Measurements from ENCODE around the gene SPDYE4.
A peak's percentile ranks its signal among the peaks of the same experiment; 100 is the strongest.

SPDYE4 gene

DNA sequence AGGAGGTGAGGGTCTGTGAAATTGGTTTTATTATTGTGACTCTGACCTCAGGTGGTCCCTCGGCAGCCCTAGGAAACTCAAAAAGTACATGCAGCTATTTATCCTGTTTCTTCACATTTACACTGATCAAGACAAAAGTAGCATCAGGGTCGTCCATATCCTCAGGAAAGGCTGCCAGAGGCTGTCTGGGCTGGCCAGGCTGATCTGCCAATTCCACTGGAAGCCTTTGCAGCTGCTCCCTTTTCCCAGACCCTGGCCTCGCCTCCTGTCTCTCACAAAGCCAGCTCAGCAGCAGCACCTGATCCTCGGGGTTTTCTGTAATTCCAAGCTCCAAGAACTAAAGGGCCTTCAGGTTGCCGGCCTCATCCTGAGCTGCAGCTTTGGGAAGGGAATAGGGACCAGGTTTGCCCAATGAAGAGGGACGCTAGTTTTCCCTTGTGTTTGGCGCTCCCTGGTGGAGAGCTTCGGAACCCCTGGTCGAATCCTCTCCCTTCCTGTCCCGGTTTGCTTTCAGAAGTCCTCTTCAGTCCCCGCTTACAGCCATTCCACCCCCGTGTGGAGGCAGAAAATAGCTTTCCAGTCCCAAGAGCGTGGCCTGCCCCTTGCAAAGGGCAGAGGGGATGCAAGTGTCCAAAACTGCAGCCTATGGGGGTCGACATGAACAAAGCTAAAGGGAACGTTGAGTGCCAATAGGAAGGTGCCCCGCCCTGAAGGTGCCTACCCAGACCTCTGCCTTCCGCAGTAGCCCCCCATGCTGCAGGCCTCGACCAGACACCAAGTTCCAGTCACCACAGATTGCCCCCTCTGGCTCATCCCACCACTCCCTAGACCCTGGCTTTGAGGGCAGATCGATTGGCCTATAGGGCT is 27.4 kb upstream of the SPDYE4 start:
- peak; percentile 10 to 30 for DNase-seq (ENCODE audit: extremely low read depth in 1 of 2, low read depth in 1 of 2)

- DNase-seq (ENCODE audit: extremely low read depth in 1 of 2, low read depth in 1 of 2), result no peak
Observed at GRCh38 chr17:8782176-8782575, 23.8 kb upstream of the SPDYE4 start.

DNA sequence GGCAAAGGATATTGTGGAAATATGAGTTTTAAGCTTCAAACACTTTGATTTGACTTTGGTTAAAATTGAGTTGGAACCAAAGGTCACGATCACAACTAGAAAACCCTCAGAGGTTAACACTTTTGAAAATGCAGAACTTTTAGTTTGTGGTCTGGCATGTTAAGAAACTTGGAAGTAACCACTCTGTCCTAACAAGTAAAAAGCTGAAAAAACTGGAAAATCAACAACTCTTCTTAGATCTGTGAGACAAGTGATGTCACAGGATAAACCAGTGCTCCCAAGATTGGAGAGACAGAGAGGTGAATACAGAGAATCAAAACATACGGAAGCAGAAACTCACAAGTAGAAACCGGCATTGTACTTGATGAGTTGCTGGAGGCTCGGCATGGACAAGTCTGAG is 23.4 kb upstream of the SPDYE4 start:
- DNase-seq (ENCODE audit: extremely low read depth in 1 of 2, low read depth in 1 of 2), result no peak

DNA sequence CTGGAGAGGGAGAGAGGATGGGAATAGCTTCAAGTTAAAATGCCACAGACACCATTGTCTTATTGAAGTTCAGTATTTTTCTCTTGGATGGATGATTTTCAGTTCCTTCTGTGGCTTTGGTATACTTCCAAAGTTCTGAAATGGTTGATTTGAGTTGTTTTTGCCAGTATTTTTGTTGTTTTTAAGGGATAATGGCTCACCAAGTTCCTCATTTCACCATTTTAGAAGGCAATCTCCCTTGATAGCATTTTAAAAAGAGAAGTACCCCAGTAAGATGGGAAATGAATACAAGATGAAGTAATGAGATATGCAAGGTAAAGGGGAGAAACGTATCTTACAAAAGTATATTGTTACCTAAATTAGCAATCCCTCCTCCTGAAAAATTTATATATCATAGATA is 18.5 kb upstream of the SPDYE4 start:
- no peak for DNase-seq (ENCODE audit: extremely low read depth in 1 of 2, low read depth in 1 of 2)

DNA sequence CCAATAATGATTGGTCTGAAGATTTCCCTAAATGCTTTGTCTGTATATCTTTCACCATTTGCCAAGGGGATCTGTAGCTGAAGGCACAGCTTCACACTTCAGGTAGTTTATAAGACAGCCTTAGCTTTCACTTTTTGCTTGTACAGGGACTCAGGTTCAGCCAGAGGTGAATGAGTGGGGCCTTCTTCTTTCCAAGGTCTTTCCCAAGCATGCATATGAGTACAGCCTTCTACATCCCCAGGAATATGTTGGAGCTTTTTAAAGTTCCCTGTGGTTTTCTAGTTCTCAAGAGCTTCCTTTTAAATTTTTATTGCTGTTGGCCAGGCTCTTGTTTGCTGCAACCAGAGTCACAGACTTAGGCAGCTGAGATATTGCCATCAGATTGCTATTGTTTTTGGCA is 17.9 kb upstream of the SPDYE4 start:
- no peak for DNase-seq (ENCODE audit: extremely low read depth in 1 of 2, low read depth in 1 of 2)

DNA sequence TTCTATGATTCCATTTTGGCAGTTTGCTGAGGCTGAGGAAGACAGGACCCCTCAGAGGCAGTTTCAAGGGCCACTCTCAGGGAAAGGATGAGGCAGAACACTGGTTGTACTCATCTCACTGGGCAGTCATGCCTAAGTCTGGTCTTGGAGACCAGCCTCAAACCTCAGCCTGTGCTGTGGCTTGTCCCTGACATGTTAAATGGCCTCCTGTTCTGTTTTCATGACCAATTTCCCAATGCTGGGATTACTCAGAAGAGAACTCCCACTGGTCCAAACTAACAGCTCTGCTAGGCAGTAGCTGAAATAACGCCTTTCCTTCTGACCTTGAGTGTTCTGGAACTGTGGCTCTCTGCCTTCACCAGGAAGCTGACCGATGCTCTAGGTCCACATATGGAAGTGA is 8.4 kb upstream of the SPDYE4 start:
- DNase-seq (ENCODE audit: extremely low read depth in 1 of 2, low read depth in 1 of 2), result no peak

DNA sequence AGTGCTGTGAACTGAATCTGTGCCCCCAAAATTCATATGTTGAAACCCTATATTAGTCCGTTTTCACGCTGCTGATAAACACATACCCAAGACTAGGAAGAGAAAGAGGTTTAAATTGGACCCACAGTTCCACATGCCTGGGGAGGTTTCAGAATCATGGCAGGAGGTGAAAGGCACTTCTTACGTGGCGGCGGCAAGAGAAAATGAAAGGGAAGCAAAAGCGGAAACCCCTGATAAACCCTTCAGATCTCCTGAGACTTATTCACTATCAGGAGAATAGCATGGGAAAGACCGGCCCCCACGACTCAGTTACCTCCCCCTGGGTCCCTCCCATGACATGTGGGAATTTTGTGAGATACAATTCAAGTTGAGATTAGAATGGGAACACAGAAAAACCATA is 3.7 kb upstream of the SPDYE4 start:
- no peak for DNase-seq (ENCODE audit: extremely low read depth in 1 of 2, low read depth in 1 of 2)

GRCh38 chr17:8757189-8757588 is 1.2 kb downstream of the SPDYE4 start:
- DNase-seq (ENCODE audit: extremely low read depth in 1 of 2, low read depth in 1 of 2), result no peak

- no peak for DNase-seq (ENCODE audit: extremely low read depth in 1 of 2, low read depth in 1 of 2)
Observed at GRCh38 chr17:8755590-8756255, 2.6 kb downstream of the SPDYE4 start.

- no peak for DNase-seq (ENCODE audit: extremely low read depth in 1 of 2, low read depth in 1 of 2)
Observed at GRCh38 chr17:8754890-8755289, 3.5 kb downstream of the SPDYE4 start.

GRCh38 chr17:8753976-8754440 is 4.3 kb downstream of the SPDYE4 start:
- no peak for DNase-seq (ENCODE audit: extremely low read depth in 1 of 2, low read depth in 1 of 2)

GRCh38 chr17:8753136-8753975 is 5.0 kb downstream of the SPDYE4 start:
- no peak for DNase-seq (ENCODE audit: extremely low read depth in 1 of 2, low read depth in 1 of 2)

DNA sequence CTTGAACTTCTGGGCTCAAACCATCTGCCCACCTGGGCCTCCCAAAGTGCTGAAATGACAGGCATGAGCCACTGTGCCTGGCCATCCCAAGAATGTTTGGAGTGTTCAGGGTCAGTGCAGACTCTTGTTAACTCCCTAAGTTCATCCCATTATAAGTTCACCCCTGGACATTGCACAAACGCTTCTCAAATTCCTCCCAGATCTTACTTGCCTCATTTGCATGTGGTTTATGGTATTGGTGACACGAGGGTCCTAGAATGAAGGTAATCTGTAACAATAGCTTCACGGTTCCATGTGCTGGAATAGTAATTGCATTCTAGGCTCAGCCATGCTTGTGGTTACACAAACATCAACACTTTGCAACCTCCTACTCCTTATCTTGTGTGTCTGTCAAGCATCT is 8.7 kb downstream of the SPDYE4 start:
- DNase-seq (ENCODE audit: extremely low read depth in 1 of 2, low read depth in 1 of 2), result no peak

- no peak for DNase-seq (ENCODE audit: extremely low read depth in 1 of 2, low read depth in 1 of 2)
Observed at GRCh38 chr17:8747742-8748141, 10.6 kb downstream of the SPDYE4 start.

- DNase-seq (ENCODE audit: extremely low read depth in 1 of 2, low read depth in 1 of 2), result no peak
Observed at GRCh38 chr17:8746501-8747236, 11.7 kb downstream of the SPDYE4 start.

DNA sequence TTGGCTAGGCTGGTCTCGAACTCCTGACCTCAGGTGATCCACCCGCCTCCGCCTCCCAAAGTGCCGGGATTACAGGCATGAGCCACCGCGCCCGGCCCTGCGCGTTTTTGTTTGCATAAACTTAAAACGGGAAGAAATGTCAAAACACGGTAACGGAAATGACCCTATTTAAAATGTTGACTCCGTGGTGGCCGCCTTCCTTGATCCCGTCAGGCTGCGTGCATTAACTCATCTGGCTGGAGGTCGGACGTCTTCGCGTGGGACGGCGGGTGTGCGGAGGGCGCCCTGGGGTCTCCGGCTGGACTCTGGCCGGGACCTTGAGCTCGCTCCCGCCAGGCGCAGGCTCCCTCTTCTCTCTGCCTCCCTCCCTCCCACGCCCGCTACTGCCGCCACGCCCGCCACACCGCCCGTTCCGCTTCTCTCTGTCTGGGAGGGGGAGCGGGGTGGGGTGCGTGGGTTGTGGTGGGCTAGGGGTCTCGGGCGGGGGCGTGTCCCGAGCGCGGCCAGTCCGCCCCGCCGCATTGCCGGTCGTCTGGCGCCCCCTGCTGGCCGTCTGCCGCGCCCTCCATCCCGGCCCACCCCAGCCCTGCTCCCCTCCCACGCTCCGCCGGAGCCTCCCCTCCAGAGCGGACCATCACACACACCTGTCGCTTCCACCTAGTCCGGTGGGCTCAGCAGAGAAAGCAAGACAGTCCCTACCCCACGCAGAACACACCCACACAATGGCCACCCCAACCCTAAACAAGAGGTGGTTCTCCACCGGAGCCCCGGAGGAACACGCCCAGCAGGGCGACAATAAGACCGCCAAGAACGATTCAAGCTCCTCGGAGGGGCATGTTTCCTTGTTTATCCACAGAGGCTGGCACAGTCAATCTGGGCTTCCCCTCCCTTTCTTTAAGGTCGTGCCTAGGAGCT is 12.5 kb downstream of the SPDYE4 start:
- DNase-seq (ENCODE audit: extremely low read depth in 1 of 2, low read depth in 1 of 2), result peak; percentile 63 to 67

- no peak for DNase-seq (ENCODE audit: extremely low read depth in 1 of 2, low read depth in 1 of 2)
Observed at GRCh38 chr17:8744086-8744785, 14.1 kb downstream of the SPDYE4 start.

GRCh38 chr17:8742819-8743218 is 15.5 kb downstream of the SPDYE4 start:
- no peak for DNase-seq (ENCODE audit: extremely low read depth in 1 of 2, low read depth in 1 of 2)

- DNase-seq (ENCODE audit: extremely low read depth in 1 of 2, low read depth in 1 of 2), result no peak
Observed at GRCh38 chr17:8742274-8742673, 16.1 kb downstream of the SPDYE4 start.
